ENCODE data around the gene RDX. TPM values are rescaled to one million over a fixed set of nuclear protein-coding genes. Genes with fewer than 3 reads are reported as not detected.

RDX gene
- total and polyA plus RNA-seq, 2 of the 13 experiments (the other 11 are each of a cell fraction or from before 2014, with no cell fraction given) = 20.7 to 63.1 TPM

DNA sequence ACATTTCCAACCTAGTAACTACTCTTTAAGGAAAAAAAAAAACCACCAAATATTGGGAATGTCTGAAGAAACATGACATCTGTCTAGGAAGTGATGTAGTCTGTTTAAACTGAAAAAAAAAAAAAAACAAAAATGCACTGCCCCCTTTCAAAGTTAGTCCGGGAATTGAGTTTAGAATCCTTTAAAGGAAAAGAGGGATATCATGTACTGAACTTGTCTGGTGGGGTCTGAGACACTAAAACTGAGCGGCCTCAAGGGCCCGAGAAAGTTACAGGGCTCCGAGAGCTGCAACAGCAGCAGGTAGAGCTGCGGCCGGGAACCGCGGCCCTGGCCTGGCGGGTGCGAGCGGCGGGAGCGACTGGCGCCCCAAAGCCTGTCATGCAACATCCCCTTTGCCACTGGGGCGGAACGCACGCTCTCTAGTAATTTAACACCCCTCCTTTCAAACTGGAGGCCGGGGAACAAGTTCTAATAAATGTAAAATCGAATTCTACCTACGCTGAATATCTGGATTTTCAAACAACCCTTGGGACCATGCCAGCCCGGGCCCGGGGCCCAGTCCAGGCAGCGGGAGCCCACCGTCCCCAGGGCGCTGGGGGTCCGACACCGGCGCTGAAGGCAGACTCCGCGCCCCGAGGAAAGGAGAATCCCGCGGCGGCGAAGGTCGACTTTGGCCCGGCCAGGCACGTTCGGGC is 736 bp downstream of the RDX start (continued):
- TF ChIP-seq GTF3A (CRISPR knock-in tag; conservative IDR thresholded peaks at IDR 0.05) = no peak
- TF ChIP-seq KDM5B (CRISPR knock-in tag; IDR thresholded peaks at IDR 0.05; ENCODE audit: borderline replicate concordance) = no peak
- no peak for TF ChIP-seq NFRKB (IDR thresholded peaks at IDR 0.05)
- no peak for TF ChIP-seq ZKSCAN8 (CRISPR knock-in tag; IDR thresholded peaks at IDR 0.05; ENCODE audit: borderline replicate concordance)
- TF ChIP-seq BCL6 (CRISPR knock-in tag; IDR thresholded peaks at IDR 0.05) = peak; percentile 92
- no peak for TF ChIP-seq CC2D1A (CRISPR knock-in tag; IDR thresholded peaks at IDR 0.05)
- TF ChIP-seq ZBTB3 (CRISPR knock-in tag; IDR thresholded peaks at IDR 0.05; ENCODE audit: borderline replicate concordance, low read depth) = no peak
- TF ChIP-seq, protein P1, sequence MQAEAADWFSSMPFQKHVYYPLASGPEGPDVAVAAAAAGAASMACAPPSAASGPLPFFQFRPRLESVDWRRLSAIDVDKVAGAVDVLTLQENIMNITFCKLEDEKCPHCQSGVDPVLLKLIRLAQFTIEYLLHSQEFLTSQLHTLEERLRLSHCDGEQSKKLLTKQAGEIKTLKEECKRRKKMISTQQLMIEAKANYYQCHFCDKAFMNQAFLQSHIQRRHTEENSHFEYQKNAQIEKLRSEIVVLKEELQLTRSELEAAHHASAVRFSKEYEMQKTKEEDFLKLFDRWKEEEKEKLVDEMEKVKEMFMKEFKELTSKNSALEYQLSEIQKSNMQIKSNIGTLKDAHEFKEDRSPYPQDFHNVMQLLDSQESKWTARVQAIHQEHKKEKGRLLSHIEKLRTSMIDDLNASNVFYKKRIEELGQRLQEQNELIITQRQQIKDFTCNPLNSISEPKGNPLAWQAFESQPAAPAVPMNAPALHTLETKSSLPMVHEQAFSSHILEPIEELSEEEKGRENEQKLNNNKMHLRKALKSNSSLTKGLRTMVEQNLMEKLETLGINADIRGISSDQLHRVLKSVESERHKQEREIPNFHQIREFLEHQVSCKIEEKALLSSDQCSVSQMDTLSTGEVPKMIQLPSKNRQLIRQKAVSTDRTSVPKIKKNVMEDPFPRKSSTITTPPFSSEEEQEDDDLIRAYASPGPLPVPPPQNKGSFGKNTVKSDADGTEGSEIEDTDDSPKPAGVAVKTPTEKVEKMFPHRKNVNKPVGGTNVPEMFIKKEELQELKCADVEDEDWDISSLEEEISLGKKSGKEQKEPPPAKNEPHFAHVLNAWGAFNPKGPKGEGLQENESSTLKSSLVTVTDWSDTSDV (CRISPR knock-in tag; IDR thresholded peaks at IDR 0.05) = no peak
- no peak for TF ChIP-seq ZSCAN31 (CRISPR knock-in tag; IDR thresholded peaks at IDR 0.05; ENCODE audit: low read depth)
- TF ChIP-seq, protein P2, sequence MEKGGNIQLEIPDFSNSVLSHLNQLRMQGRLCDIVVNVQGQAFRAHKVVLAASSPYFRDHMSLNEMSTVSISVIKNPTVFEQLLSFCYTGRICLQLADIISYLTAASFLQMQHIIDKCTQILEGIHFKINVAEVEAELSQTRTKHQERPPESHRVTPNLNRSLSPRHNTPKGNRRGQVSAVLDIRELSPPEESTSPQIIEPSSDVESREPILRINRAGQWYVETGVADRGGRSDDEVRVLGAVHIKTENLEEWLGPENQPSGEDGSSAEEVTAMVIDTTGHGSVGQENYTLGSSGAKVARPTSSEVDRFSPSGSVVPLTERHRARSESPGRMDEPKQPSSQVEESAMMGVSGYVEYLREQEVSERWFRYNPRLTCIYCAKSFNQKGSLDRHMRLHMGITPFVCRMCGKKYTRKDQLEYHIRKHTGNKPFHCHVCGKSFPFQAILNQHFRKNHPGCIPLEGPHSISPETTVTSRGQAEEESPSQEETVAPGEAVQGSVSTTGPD (CRISPR knock-in tag; IDR thresholded peaks at IDR 0.05) = no peak
- no peak for TF ChIP-seq MTF1 (CRISPR knock-in tag; IDR thresholded peaks at IDR 0.05)
- no peak for TF ChIP-seq TCF12 (IDR thresholded peaks at IDR 0.05)
- TF ChIP-seq TCF12 (CRISPR knock-in tag; IDR thresholded peaks at IDR 0.05) = peak; percentile 27; the same call in 1 of the 2 replicates
- no peak for TF ChIP-seq ZNF570 (CRISPR knock-in tag; IDR thresholded peaks at IDR 0.05; ENCODE audit: borderline replicate concordance)
- TF ChIP-seq ZNF772 (CRISPR knock-in tag; IDR thresholded peaks at IDR 0.05) = no peak
- no peak for TF ChIP-seq ZFP90 (CRISPR knock-in tag; IDR thresholded peaks at IDR 0.05; ENCODE audit: borderline replicate concordance)
- TF ChIP-seq TBX2 (CRISPR knock-in tag; IDR thresholded peaks at IDR 0.05; ENCODE audit: borderline replicate concordance) = no peak
- TF ChIP-seq, protein P3, sequence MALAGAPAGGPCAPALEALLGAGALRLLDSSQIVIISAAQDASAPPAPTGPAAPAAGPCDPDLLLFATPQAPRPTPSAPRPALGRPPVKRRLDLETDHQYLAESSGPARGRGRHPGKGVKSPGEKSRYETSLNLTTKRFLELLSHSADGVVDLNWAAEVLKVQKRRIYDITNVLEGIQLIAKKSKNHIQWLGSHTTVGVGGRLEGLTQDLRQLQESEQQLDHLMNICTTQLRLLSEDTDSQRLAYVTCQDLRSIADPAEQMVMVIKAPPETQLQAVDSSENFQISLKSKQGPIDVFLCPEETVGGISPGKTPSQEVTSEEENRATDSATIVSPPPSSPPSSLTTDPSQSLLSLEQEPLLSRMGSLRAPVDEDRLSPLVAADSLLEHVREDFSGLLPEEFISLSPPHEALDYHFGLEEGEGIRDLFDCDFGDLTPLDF (CRISPR knock-in tag; IDR thresholded peaks at IDR 0.05) = peak; percentile 46; the same call in 1 of the 2 replicates
- no peak for TF ChIP-seq LCORL (IDR thresholded peaks at IDR 0.05)
- TF ChIP-seq LCORL (CRISPR knock-in tag; IDR thresholded peaks at IDR 0.05) = no peak
- peak; percentile 42; the same call in 1 of the 2 replicates for TF ChIP-seq HOXA5 (CRISPR knock-in tag; IDR thresholded peaks at IDR 0.05)
- TF ChIP-seq DNMT3B (CRISPR knock-in tag; conservative IDR thresholded peaks at IDR 0.05) = no peak
- no peak for TF ChIP-seq ZNF878 (CRISPR knock-in tag; IDR thresholded peaks at IDR 0.05)
- TF ChIP-seq CHD4 (IDR thresholded peaks at IDR 0.05; ENCODE audit: borderline replicate concordance, low read length) = no peak
- TF ChIP-seq FOSL2 (CRISPR knock-in tag; IDR thresholded peaks at IDR 0.05) = peak; percentile 18; the same call in 1 of the 2 replicates
- TF ChIP-seq KLF15 (CRISPR knock-in tag; IDR thresholded peaks at IDR 0.05; ENCODE audit: borderline replicate concordance) = no peak
- no peak for TF ChIP-seq TMF1 (CRISPR knock-in tag; IDR thresholded peaks at IDR 0.05; ENCODE audit: low read depth)

Measured in HepG2 (cell line).